ENCODE measurements around the gene CCDC134. TPM values are rescaled to one million over a fixed set of nuclear protein-coding genes. Genes with fewer than 3 reads are reported as not detected.

The CCDC134 gene
- total RNA-seq, 4 donors from 2014 or later: 7.0 to 10.8 (median 8.7) TPM

DNA sequence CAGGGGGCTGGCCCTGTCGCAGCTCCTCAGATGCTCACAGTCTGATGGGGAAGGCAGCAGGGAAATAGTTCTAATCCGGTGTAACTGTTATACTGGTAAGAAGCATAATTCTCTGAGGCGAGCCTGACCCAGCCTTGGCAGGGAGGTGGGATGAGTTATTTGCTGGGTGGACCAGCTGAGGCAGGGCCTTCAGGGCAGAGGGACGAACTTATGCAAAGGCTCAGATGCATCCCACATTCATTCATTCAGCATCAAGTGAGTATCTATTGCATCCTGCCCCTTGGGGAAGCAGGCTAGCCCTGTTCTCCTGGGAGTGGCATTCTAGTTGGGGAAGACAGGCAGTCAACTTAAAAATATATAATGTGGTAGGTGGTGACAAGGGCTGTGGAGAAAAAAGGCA lies 18.8 kb downstream of the CCDC134 start:
- no peaks in the 10 kb centered on the region for H3K4me1 ChIP-seq
- intact Hi-C loops (cut with DNase I): no loop called here
- H3K9me3 ChIP-seq: no peaks in the 10 kb centered on the region
- no peak overlapping the region for H3K27ac ChIP-seq (replicated peaks in 1 of 4)
- TF ChIP-seq, protein P1, sequence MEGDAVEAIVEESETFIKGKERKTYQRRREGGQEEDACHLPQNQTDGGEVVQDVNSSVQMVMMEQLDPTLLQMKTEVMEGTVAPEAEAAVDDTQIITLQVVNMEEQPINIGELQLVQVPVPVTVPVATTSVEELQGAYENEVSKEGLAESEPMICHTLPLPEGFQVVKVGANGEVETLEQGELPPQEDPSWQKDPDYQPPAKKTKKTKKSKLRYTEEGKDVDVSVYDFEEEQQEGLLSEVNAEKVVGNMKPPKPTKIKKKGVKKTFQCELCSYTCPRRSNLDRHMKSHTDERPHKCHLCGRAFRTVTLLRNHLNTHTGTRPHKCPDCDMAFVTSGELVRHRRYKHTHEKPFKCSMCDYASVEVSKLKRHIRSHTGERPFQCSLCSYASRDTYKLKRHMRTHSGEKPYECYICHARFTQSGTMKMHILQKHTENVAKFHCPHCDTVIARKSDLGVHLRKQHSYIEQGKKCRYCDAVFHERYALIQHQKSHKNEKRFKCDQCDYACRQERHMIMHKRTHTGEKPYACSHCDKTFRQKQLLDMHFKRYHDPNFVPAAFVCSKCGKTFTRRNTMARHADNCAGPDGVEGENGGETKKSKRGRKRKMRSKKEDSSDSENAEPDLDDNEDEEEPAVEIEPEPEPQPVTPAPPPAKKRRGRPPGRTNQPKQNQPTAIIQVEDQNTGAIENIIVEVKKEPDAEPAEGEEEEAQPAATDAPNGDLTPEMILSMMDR (IDR thresholded peaks at IDR 0.05): no peak
- TF ChIP-seq POLR2AphosphoS5 (IDR thresholded peaks at IDR 0.05) (no peak), EP300 (IDR thresholded peaks at IDR 0.05) (no peak), POLR2A (IDR thresholded peaks at IDR 0.05; ENCODE audit: low read depth) (no peak)
- no peaks in the 10 kb centered on the region for H3K27me3 ChIP-seq
- H3K36me3 ChIP-seq: peaks cover under 1 to 21% (median 13%) of the 10 kb centered on the region in 4 donors
- H3K4me3 ChIP-seq: no peak overlapping the region
- WGBS: 100% methylated on average over 2 of the region's 4 CpGs
- DNase-seq (ENCODE audit: extremely low spot score): no peak

GRCh38 chr22:41820447-41820846 lies 20.0 kb downstream of the CCDC134 start:
- H3K27ac ChIP-seq (replicated peaks in 1 of 4): no peak overlapping the region
- 89% methylated on average over 5 of the region's 5 CpGs for WGBS
- no peaks in the 10 kb centered on the region for H3K9me3 ChIP-seq
- H3K4me3 ChIP-seq: no peak overlapping the region
- TF ChIP-seq, protein P1 (IDR thresholded peaks at IDR 0.05): no peak
- TF ChIP-seq POLR2AphosphoS5 (IDR thresholded peaks at IDR 0.05): no peak
- TF ChIP-seq EP300 (IDR thresholded peaks at IDR 0.05): no peak
- no peak for TF ChIP-seq POLR2A (IDR thresholded peaks at IDR 0.05; ENCODE audit: low read depth)
- peaks cover 0 to 14% (median 10%) of the 10 kb centered on the region in 4 donors for H3K36me3 ChIP-seq
- no peaks in the 10 kb centered on the region for H3K27me3 ChIP-seq
- intact Hi-C loops (cut with DNase I): no loop called here
- peaks cover 3 to 5% (median 3%) of the 10 kb centered on the region in 4 donors for H3K4me1 ChIP-seq
- no peak for DNase-seq (ENCODE audit: extremely low spot score)

- no peaks in the 10 kb centered on the region for H3K27me3 ChIP-seq
- no peaks in the 10 kb centered on the region for H3K9me3 ChIP-seq
- 85% methylated on average over 12 of the region's 12 CpGs for WGBS
- TF ChIP-seq EP300 (IDR thresholded peaks at IDR 0.05) (no peak), POLR2A (IDR thresholded peaks at IDR 0.05; ENCODE audit: low read depth) (no peak), POLR2AphosphoS5 (IDR thresholded peaks at IDR 0.05) (no peak)
- TF ChIP-seq, protein P1 (IDR thresholded peaks at IDR 0.05): no peak
- peaks cover 15 to 17% (median 15%) of the 10 kb centered on the region in 4 donors for H3K4me1 ChIP-seq
- no peak for DNase-seq (ENCODE audit: extremely low spot score)
- H3K4me3 ChIP-seq: no peak overlapping the region
- no peak overlapping the region for H3K27ac ChIP-seq (replicated peaks in 1 of 4)
- peaks cover 4 to 18% (median 10%) of the 10 kb centered on the region in 4 donors for H3K36me3 ChIP-seq
- intact Hi-C loops (cut with DNase I): loop anchor here (1.0 kb wide), 1 partner anchor 120 kb away; no protein-coding TSS in a partner anchor
Observed at GRCh38 chr22:41821471-41822316, 21.2 kb downstream of the CCDC134 start.

GRCh38 chr22:41822317-41823057 lies 22.0 kb downstream of the CCDC134 start:
- no peak for DNase-seq (ENCODE audit: extremely low spot score)
- no peak overlapping the region for H3K27ac ChIP-seq (replicated peaks in 1 of 4)
- intact Hi-C loops (cut with DNase I): loop anchor here (1.0 kb wide), 1 partner anchor 119 kb away; no protein-coding TSS in a partner anchor

More at GRCh38 chr22:41822317-41823057, 22.0 kb downstream of the CCDC134 start:
- Histone ChIP-seq H3K36me3 (peaks cover 4 to 18% (median 10%) of the 10 kb centered on the region in 4 donors), H3K9me3 (no peaks in the 10 kb centered on the region), H3K27me3 (no peaks in the 10 kb centered on the region), H3K4me3 (no peak overlapping the region), H3K4me1 (peaks cover 17 to 19% (median 18%) of the 10 kb centered on the region in 4 donors)
- 81% methylated on average over 3 of the region's 3 CpGs for WGBS
- TF ChIP-seq, protein P1 (IDR thresholded peaks at IDR 0.05): peak; percentile 47 to 61 (median 58)
- TF ChIP-seq EP300 (IDR thresholded peaks at IDR 0.05) (no peak), POLR2A (IDR thresholded peaks at IDR 0.05; ENCODE audit: low read depth) (no peak)

Data from esophagus muscularis mucosa (tissue), 4 donors.